ENCODE measurements around the gene IFNL1.

IFNL1 gene

DNA sequence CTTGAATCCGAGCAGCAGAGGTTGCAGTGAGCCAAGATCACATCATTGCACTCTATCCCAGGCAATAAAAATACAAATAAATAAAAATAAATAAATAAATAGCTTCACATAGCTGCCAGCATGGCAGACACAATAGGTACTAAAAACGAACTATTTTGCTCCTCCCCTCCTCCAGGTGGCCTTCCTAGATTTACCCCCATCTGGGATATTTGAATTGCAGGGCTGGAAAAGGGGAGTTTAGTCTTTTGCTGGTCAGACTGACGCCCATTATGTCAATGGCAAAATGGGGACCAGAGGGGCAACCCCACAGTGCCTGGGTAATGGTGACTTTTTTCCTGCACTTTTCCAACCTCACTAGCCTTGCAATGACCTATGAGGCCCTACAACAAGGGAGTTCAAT is 40.3 kb downstream of the IFNL1 start:
- TF ChIP-seq, protein P1, sequence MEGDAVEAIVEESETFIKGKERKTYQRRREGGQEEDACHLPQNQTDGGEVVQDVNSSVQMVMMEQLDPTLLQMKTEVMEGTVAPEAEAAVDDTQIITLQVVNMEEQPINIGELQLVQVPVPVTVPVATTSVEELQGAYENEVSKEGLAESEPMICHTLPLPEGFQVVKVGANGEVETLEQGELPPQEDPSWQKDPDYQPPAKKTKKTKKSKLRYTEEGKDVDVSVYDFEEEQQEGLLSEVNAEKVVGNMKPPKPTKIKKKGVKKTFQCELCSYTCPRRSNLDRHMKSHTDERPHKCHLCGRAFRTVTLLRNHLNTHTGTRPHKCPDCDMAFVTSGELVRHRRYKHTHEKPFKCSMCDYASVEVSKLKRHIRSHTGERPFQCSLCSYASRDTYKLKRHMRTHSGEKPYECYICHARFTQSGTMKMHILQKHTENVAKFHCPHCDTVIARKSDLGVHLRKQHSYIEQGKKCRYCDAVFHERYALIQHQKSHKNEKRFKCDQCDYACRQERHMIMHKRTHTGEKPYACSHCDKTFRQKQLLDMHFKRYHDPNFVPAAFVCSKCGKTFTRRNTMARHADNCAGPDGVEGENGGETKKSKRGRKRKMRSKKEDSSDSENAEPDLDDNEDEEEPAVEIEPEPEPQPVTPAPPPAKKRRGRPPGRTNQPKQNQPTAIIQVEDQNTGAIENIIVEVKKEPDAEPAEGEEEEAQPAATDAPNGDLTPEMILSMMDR (IDR thresholded peaks at IDR 0.05) = no peak

DNA sequence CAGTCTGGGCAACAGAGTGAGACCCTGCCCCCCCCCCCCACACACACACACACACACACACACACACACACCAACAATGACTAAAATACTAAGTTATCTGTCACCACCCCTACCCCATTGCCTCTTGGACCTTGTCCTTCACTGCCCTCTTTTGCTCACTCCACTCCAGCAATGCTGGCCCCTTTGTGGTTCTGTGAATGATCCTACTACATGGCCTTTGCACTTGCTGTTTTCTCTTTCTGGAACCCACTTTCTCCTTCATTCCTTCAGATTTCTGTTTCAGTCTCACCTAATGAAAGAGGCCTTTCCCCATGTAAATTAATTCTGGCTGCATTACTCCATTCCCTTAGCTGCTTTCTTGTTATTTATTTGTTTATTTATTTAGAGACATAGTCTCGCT is 43.5 kb downstream of the IFNL1 start:
- TF ChIP-seq, protein P1 (IDR thresholded peaks at IDR 0.05) = no peak

DNA sequence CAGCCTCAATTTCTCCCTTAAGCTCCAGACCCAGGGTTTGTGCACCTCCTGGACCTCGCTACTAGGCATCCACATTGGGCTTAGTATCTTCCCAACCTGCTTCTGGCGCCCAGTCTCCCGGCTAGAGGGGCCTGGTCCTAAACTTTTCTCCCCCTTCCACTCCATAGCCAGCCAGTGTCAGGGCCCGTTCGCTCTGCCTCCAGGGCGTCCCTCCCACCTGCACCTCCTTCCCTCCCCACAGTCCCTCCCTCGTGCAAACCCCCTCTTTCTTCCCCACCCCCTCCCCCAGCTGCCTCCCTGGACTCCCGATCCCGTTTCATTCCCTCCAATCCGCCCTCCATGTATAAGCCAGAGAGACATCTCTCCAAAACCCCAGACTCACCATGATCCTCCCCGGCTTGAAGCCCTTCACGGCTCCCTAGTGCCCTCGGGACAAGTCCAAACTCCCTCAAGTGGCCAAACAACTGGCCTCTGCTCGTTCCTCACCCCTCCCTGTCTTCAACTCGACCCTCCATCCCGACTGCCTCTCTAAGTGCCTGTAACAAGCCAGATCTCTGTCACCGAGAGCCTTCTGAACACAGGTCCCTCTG is 45.0 kb downstream of the IFNL1 start:
- TF ChIP-seq, protein P1 (IDR thresholded peaks at IDR 0.05) = no peak

DNA sequence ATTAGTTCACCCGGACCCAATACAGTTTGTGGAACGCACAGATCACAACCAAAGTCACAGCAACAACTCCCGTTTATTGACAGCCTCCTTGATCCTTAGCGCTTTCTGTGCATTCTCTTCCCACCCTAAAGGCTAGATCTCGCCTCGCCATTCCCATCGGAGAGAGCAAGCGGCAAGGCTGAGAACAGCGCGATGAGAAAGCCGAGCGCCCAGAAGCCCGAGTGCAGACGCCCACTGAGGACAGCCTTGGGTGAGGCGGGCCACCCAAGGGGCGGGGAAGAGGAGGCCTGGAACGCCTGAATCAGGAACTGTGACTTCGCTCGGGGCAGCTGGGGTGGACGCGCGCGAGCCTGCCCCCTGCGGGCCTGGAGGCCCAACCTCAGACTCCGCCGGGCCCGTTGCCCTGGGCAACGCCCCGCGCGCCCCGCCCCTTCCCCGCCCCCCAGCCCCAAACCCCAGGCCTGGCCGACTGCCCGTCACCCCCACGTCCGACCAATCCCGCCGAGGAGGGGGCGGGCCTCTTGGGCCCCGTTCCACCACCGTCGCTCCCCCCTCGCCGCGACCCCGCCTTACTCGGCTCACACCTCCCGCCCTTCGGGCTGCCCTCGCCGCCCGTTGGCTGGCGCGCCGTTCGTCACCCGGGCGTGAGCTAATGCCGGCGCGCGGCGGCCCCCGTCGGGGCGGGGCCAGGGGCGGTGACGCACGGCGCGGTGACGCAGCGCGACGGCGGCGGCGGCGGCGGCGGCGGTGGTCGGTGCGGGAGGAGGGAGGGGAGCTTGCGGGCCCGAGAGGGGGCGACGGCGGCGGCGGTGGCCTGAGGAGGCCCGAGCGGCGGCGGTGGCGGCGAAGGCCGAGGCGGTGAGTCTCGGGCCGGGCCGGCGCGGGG is 45.8 kb downstream of the IFNL1 start, which contains the start of gene SAMD4B:
SAMD4B (plus strand) TSS at position 703 of the 886 bp plus-strand sequence. CDS start 14,473 bp downstream, outside the sequence.
- TF ChIP-seq, protein P1 (IDR thresholded peaks at IDR 0.05) = peak; percentile 65

DNA sequence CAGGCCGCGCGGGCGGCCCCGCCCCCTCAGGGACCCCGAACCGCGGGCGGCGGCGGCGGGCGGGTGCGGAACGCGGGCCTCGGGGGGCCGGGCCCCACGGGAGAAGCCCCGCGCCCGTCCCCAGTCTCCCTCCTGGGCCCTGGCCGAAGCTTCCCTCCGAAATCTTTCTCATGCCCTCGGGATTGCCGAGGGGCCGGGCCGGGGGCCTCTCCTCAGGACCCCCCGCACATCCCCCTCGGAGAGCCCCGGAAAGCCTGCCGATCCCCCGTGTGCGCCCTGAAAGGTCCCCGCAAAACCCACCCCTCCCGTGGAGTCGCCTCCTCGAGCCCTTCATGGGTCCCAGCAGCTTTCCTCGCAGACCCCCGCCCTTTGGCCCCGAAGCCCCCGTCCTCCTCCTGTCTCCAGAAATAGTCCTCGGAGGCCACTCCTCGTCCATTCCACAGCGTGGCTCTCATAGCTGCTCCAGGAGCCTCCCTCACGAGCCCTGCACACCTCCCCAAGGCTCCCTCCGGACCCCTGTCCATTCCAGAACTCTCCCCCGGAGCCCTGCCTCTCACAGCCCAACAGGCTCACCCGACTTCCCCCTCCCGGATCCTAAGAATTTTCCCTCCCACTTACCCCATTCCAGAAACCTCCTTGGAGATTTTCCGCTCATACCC is 46.6 kb downstream of the IFNL1 start:
- TF ChIP-seq, protein P1 (IDR thresholded peaks at IDR 0.05) = no peak

DNA sequence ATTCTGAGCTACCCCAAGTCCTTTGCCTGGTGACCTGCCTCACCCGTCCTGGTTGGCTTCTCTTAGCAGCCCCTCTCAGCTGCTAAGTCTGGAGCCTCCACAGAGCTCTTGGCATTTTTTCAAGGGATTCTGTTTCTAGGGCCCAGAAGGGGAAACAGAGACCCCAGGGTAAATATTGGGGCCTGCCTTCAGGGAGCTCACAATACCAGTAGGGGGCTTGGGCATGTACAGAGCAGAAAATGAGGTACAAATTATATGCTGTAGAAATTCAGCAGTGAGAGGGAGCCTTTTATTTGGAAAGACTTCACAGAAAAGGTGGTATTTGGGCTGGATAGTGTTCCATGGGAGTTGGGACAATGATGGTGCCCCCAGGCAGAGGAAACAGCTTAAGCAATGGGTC is 49.7 kb downstream of the IFNL1 start:
- TF ChIP-seq, protein P1 (IDR thresholded peaks at IDR 0.05) = no peak

DNA sequence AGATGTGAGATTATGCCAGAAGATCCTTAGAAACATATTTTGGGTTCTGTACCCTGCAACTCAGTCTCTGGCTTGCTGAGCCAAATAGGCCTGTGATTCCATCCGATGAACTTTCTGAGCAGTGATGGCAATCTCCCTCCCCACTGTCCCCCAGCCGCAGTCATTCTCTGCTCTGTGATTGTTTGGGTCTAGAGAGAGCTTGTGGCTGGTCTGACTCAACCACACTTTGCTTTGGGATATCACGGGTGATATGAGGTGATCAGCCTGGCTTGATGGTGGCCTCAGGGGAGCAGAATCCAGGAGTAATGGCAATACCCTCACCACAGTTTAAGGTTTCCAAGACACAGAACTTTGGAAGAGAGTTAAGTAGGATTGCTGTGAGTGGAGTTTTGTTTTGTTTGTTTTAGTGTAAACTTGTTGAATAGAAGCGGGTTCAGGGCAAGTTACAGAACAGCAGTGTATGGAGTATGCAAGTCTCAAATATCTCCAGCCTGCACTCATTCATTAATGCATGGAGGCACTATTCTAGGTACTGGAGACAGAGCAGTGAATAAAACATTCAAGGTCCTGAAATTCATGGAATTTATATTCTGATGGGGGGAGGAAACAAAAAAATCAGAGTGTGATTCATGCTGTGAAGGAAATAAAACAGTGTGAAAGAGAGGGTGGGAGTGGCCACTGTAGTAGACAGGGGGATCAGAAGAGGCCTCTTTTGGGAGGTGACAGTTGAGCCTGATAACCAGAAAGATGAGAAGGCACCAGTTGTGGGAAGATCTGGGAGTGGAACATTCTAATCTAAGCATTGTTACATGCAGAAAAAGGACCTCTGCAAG is 51.3 kb downstream of the IFNL1 start:
- TF ChIP-seq, protein P1 (IDR thresholded peaks at IDR 0.05) = no peak

Data from LNCAP (cell line).